Inflammatory macrophage (primary cell): ENCODE measurements around the gene SLC16A12.

Experiments
- DNase-seq, 2 donors: peaks; one replicate each; pipeline ENCODE4 v3.0.0-alpha.2; 2020 to 2022

Gene SLC16A12

DNA sequence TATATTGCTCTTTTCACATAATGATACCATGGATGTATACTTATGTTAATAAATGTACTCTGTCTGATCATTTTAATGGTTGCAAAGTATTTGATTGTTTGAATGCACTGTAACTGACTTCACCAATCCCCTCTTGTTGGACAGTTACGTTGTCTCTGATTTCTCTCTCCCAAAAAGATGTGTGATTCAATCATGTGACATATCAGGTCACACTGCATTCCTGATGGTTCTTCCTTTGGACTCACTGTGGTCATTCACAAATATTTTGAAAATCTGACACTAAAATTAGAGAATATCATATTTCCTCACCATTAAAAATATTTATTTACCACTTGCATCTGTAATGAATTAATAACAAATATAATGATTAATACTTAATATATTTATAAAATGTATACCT is 22.2 kb downstream of the SLC16A12 start:
- no peak for DNase-seq

DNA sequence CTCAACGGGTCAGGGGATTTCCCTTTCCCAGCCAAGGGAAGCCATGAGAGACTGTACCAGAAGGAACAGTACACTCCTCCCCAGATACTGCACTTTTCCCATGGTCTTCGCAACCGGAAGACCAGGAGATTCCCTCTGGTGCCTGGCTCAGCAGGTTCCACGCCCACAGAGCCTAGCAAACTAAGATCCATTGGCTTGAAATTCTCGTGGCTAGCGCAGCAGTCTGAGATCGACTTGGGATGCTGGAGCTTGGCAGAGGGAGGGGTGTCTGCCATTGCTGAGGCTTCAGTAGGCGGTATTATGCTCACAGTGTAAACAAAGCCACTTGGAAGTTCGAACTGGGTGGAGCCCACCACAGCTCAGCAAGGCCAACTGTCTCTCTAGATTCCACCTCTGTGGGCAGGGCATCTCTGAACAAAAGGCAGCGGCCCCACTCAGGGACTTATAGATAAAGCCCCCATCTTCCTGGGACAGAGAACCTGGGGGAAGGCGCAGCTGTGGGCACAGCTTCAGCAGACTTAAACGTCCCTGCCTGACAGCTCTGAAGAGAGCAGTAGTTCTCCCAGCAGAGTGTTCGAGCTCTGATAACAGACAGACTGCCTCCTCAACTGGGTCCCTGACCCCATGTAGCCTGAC is 29.6 kb downstream of the SLC16A12 start:
- DNase-seq, result no peak

DNA sequence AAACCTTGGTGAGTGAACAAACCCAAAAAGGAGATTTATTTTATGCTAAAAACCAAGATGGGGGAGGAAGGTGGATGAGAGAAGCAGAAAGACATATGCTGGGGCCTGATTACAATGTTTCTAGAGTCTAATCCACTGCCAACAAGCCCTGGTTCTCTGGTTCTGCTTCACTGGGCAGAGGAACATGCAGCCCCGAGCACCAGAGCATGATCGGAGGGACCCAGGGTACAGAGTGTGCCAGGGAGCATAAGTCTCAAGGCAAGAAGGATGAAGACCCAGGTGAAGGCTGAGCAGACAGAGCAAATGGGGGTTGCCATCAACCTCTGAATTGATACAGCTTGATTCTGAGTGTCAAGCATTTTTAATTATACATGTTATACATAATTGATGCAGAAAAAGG is 30.7 kb downstream of the SLC16A12 start:
- DNase-seq, result no peak

DNA sequence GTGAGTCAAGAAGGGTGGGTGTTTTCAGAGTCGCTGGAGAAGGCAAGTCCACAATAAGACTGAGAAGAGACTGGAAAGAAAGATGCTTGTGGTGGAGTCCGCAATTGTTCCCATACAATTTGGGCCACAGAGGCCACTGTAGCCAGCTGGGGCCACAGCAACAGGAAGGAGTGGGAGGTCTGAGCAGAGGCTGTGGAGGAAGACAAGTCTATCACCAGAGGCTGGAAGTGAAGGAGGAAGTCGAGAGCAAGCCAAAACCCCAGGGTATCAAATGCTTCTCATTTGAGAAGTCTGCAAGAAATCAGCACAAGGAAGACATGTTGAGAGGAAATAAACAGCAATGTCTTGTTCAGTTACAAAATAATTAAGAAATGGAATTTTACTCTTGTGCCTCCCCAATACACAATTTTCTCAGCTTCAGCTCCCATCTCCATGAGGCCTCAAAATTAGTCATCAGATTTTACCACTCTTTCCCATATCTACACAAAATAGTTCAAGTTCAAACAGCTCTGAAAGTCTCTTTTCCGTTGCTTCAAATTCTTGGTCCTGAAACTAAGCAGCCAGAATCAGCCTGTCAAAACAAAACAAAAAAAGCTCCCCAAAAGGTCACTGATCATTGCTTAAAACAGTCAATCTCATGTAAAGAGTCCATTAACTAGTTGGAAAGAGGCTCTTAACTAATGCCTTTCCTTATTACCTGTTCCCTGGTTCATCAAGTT is 31.6 kb downstream of the SLC16A12 start:
- peak; percentile 53 to 58 for DNase-seq

DNA sequence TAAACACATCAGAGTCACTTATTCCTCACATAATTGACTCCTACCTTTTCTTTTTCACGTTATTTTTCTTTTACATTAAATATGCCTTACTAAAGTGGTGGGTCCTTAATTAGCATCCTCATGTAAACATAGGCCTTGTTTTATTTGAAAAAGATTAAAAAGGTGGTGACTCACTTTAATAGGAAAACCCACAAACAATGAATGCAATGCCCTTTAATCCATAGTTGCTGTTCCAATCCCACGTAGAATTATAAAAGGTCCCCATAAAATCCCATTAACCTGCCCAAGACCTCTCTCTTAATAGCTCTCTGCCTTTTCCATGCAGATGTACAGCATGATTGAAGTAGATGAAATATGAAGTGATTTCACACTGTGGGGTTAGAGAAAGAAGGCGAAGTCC is 32.2 kb downstream of the SLC16A12 start:
- DNase-seq, result no peak

DNA sequence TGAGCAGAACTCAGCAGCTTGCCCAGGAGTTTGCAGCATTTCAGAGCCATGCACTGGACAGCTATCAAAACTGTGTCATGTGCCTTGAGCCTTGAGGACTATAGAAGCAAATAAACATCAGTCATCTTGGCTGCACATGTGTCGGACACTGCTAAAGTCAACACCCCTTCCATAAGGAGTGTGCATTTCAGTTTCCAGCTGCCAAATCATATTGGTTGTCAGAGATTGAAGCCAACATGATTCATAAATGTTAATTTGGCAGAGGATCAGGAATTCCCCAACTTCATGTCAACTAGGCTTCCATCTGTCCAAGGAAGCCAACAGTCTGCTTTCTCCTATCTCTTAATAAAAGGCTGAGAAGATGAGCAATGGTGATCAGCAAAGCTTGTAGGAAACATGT is 32.8 kb downstream of the SLC16A12 start:
- DNase-seq, result no peak

DNA sequence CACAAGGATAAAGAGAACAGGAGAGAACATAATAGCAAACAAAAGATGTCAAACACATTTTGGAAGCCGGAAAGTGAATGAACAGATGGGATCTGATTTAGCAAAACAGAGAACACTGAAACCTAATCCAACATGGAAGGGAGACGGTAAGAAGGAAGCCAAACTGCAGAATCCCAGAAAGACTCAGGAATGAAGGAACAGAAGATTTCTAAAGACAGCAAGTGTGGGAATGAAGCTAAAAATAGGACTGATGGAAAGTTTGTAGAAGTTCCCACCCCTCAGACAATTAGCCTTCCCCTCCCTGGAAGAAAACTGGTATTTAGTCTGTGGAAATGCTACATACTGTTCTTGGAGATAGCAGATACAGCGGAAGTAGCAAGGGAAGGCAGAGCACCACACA is 40.8 kb downstream of the SLC16A12 start:
- DNase-seq, result no peak

DNA sequence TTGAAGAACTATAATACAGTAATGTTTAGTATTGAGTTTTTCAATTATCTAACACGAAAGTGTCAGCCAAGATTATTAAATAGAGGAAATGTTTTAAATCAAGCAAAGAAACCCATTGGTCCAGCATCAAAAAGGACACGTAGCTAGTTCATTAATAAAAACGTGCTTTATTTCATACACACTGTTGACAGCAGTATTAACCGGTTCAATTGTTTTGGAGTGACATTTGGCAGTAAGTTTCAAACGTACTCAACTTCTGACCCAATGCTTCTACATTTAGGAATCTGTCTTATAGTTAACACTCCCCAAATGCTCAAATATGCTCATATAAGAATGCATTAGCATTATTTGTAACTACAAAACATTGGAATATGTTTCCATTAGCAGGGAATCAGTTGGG is 41.3 kb downstream of the SLC16A12 start:
- DNase-seq, result no peak

DNA sequence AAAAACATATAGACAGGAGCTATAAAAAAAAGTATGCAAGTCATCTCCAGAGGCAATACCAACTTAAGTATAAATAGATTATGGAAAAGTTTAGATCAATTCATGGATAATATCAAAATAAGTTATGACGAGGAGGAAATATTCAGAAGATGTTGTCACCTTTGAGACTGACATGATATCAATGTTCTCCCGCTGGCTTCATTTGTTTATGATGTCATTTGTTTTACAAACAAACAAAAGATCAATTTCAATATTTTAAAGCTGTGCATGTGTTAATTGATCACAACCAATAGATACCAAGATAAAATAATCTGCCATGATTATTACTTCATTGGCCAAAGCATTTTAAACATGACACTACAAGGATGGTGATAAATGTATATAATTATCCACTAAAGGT is 43.5 kb downstream of the SLC16A12 start:
- DNase-seq, result no peak

DNA sequence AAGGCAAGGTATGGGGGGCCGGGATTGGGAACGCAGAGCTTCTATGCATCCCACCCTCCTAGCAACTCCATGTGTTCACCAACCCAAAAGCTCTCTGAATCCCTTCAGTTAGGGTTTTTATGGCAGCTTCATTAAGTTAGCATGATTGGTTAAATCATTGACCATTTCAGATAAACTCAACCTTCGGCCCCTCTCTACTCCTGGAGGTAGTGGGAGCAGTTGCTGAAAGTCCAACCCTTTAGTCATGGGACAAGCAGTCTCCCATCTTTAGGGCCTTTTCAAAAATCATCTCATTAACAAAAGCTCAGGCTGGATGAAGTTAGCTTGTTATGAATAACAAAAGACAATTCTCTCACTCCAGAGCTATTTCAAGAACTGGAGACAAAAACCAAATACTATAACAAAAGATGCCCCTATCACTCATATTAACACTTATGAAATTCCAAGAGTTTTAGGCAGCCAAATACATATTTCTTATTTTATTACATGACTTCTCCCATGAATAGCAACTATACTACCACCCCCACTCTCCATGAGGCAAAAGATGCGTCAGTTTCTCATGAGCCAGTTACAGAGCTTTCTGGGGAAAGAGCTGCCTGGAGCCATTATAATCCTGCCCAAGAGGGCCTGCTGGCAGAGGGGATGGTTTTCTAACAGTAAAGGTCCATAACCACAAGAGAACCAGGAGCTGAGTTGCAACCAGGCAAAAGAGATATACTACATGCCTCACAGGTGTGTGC is 44.6 kb downstream of the SLC16A12 start:
- no peak for DNase-seq

DNA sequence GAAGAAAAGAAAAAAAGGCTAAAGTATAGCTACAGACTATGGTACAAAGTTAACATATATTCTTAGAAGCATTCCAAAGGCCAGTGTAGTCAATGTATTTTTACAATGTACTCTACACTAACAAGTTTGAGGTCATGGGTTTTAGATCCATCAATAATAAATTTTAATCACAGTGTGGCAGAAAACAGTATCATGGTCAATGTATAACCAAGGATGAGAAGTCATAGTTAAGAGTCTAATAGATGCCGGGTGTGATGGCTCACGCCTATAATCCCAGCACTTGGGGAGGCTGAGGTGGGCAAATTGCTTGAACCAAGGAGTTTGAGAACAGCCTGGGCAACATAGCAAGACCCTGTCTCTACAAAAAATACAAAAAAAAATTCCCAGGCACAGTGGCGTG is 53.1 kb downstream of the SLC16A12 start:
- DNase-seq, result no peak

DNA sequence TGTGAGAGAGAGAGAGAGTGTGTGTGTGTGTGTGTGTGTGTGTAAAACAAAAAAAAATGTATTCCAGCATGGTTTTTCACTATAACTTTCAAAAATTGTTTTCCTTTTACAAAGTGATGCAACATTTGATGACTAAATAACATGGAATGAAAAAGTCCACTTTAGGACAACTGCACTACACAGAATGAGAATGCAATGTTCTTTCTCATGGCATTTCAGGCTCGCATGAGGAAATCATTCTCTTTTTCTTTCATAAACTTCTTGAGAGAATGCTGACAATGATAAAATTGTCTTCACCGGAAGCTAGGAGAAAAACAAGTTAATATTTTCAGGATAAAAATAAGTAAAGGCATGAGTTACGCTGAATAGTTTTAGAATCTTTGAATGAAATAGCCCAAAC is 53.7 kb downstream of the SLC16A12 start:
- no peak for DNase-seq

DNA sequence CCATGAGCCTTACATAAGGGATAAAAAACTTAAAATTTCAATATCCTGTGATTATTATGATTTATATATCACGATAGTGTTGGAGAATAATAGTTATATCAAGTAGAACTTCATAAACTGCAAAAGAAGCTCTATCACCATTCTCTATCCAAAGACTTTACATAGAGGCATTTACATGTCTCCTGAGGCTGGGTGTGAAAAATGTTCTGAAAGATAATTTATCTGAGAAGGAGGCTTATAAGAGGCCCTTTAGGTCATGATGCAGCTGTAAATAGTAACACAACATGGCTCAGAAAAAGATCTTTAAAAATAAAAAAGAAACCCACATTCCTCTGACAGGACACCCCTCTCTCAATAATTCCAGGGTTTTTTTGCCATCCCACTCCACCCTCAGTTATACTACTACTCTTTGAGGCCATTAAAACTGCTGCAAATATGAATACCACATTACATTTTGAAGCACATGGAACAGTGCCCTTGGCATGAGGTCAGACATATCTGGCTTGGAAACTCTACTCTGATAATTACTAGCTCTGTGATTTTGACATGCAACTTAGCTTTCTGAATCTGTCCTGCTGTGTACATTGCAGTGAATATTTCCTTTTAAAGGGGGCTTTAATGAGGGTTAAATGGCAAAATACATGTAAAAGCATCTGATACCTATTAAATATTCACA is 55.5 kb downstream of the SLC16A12 start:
- no peak for DNase-seq

DNA sequence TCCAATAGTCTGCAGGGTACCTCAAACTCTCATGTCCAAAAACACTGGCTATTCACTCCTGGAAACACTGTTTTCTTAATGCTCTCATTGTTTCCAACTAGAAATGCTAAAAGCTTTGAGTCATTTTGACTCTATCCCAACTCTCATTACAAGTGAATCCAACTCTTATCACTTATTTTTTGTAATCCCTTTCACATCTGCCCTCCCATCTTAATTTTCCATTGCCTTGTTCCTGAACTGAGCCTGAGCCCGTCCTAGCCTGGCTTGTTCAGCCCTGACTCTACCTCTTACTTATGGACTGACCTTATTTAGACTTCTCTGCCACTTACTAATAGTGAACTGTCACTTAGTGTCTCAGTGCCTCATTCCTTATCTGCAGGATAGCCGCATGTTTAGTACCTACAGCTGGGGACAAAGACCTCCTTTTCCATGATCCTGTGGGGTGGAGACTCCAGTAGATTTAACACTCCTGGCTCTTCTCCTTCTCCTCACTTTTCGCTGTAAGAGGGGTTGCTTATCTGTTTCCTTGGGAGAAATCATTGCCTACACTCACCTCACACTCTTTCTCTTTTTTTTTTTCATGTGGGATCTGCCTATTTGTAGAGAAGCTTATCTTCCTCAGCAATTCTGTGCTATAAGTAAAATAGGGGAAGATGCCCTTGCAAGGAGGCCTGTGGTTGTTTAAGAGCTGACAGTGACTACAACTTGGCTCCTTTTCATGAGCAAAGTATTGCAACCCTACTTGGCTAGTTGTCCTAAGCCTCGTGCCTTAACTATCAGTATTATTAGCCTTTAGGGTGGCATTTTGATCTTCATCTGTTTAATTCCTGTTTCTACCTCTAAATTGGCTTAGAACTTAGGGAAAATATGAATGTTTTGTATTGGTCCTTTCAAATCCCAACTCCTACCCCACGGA is 56.4 kb downstream of the SLC16A12 start:
- peak in 1 of 2 donors; percentile 3 for DNase-seq

DNA sequence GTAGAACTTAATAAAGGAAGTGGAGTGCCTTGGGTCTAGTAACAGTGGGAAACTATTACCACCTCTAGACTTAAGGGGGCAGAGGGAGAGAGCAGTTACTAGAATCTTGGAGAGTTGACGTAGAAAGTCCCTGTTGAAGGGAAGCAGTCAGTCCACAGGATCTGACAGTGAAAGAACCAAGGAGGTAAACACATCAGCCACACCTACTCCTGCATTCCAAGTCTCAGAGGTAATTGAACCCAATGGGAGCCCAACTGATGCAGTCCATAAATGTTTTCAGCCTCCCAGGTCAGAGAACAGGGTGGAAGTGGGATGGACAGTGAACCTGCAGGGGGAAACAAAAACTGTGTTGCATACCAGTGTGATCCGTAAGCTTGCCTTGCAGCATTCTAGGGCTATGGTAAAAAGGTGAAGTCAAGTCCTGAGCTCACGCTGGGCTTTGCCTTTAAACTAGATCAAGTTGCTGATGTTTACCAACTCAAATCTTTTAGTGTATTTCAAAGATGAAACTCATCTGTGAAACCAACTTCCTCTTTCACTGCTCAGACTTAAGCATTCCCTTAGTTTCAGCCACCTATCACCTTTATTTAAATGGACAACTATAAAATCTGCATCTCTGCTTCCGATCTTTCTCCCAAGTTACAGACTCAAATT is 57.2 kb downstream of the SLC16A12 start:
- DNase-seq, result no peak

DNA sequence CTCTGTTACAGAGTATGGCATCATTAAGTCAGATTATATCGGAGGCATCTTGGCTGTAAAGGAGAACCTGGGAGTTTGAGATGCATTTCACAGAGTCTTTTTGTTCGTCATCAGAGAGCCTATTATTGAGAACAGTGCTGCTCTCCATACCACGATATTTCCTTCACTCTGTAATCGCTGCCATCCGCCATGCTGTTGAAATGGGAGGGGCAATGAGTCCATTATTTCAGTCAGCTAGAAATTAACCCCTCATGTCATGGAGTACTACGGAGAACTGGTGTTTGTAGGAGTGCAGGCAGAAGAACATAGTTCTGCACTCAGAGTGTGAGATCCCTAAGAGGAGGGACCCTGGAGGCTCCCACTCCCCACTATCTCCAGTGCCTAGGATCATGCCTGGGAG is 59.2 kb downstream of the SLC16A12 start:
- DNase-seq, result no peak

DNA sequence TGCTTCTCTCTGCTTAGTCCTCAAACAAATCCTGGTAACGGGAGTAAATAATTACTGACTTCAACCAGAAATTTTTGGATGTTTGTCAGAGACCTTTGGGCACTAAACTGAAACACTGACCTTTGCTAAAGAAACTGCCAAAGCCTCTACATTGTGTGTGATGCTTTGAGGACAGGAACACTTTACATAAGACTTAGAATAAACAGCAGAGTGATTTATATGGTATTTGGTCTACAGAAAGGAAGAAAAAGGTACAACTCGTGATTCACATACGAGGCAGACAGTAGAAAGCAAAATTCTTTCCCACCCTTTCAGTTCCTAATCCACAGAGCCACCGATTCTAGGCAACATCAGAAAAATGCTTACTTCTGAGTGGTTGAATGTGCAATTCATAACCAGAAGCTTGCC is 59.8 kb downstream of the SLC16A12 start:
- DNase-seq, result no peak

DNA sequence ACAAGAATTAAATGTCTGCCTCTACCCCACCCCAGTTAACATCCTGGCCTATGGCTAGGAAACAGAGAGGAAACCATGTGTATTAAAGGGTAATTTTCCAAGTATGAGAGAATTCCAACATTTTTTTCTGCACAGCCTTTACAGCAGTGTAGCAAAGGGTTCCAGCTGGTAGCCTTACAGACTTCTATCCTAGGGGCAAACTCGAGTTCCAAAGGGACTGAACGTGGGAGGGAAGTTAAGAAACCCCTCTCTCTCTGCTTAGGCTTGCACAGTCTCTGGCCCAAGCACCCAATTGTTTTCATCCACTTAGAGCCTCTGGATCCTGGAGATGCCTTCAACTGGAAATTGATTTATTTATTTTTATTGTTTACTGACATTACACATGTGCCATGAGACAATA is 60.3 kb downstream of the SLC16A12 start:
- DNase-seq, result no peak

DNA sequence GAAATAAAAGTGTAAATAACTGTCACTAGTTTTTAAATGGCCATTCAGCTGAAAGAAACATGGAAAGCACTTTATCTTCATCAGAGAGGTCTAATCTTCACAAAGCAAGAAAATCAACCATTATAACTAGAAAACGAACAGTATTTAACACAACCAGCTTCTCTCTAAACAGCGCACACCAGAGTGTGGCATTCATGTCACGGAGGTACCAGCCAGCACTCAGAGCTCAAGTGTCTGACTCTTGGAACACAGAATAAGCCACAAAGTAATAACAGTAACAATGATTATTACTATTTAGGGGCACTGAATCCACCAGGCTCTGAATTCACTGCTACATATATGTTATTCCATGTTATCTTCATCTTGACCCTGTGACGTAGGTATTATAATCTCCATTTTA is 60.9 kb downstream of the SLC16A12 start:
- no peak for DNase-seq

DNA sequence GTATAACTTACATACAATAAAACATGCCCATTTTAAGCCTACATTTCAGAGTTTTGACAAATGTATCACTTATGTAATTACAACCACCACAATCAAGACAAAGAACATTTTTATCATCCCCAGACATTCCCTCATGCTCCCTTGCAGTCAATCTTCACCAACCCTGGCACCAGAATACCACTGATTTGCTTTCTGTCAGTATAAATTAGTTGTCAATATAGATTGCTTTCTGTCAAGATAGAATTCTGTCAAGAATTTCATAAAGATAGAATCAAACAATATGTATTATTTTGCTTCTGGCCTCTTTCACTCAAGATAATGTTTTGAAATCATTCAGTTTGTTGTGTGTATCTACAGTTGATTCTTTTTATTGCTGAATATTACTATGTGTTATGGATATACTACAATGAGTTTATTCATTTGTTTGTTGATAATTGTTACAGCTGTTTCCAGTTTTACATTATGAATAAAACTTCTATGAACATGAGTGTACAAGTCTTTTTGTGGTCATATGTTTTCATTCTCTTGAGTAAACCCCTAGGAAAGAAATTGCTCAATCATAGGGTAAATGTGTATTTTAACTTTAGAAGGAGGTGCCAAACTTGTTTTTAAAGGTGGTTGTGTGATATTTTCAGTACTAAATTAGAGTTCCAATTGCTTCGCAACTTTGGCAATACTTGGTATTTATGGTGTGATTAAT is 64.1 kb downstream of the SLC16A12 start:
- DNase-seq, result no peak

DNA sequence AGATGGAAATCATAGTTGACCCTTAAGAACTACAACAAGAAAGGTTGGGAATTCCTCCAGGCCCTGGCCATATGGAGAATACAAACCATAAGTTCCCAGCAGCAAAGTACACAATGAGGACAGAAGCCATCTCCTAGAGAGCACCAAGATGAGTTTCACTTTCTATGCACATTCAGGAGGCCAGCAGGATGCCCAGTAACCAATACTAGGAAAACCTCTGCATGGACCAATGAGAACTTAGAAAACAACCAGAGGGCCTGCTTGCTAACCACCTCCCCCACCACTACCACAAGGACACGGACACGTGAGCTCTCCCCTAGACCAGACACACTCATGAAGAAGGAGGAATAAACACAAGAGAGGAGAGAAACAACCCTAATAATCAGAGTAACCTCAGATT is 64.8 kb downstream of the SLC16A12 start:
- no peak for DNase-seq
